Keratinocyte (primary cell): ENCODE measurements around the gene HAP1.

Source experiments
- CTCF ChIP-seq, 3 experiments: IDR thresholded peaks in 1 of 3; conservative IDR thresholded peaks in 1 of 3; optimal IDR thresholded peaks in 1 of 3; 2 replicates in 2 of 3; 3 replicates in 1 of 3; pipeline versions ENCODE3 to v1.5.1; 2011; ENCODE audit warnings: low read length in 3 of 3, mild to moderate bottlenecking in 3 of 3, moderate library complexity in 2 of 3, control low read depth in 1 of 3, inconsistent platforms in 1 of 3; ENCODE audit not compliant: insufficient read depth in 2 of 3; ENCODE audit errors: extremely low read depth in 1 of 3
- EZH2 ChIP-seq: IDR thresholded peaks from one replicate; pipeline ENCODE4 v1.6.1; 2012; ENCODE audit warnings: inconsistent platforms, mild to moderate bottlenecking, low read length, moderate library complexity

GRCh38 chr17:41782142-41782541 is 47.7 kb upstream of the HAP1 start:
- no peak for TF ChIP-seq CTCF (optimal IDR thresholded peaks at IDR 0.05 in 1 of 3, IDR thresholded peaks at IDR 0.05 in 1 of 3, conservative IDR thresholded peaks at IDR 0.05 in 1 of 3; ENCODE audit: extremely low read depth in 1 of 3, insufficient read depth in 2 of 3, low read length in 3 of 3)
- TF ChIP-seq EZH2, result no peak
